ENCODE results near the gene SLC6A19.

SLC6A19 gene

GRCh38 chr5:1180841-1181271, 20.5 kb upstream of the SLC6A19 start:
- DNase-seq (ENCODE audit: low read depth in 3 of 3) = no peak

- DNase-seq (ENCODE audit: low read depth in 3 of 3) = no peak
Observed at GRCh38 chr5:1181451-1182359, 19.7 kb upstream of the SLC6A19 start.

- no peak for DNase-seq (ENCODE audit: low read depth in 3 of 3)
Observed at GRCh38 chr5:1182360-1182632, 19.1 kb upstream of the SLC6A19 start.

GRCh38 chr5:1182633-1183423, 18.6 kb upstream of the SLC6A19 start:
- no peak for DNase-seq (ENCODE audit: low read depth in 3 of 3)

- no peak for DNase-seq (ENCODE audit: low read depth in 3 of 3)
Observed at GRCh38 chr5:1183424-1184162, 17.8 kb upstream of the SLC6A19 start.

- DNase-seq (ENCODE audit: low read depth in 3 of 3) = no peak
Observed at GRCh38 chr5:1184163-1184470, 17.3 kb upstream of the SLC6A19 start.

- DNase-seq (ENCODE audit: low read depth in 3 of 3) = no peak
Observed at GRCh38 chr5:1184481-1184880, 16.9 kb upstream of the SLC6A19 start.

- no peak for DNase-seq (ENCODE audit: low read depth in 3 of 3)
Observed at GRCh38 chr5:1185038-1185627, 16.3 kb upstream of the SLC6A19 start.

- no peak for DNase-seq (ENCODE audit: low read depth in 3 of 3)
Observed at GRCh38 chr5:1185629-1186350, 15.6 kb upstream of the SLC6A19 start.

- no peak for DNase-seq (ENCODE audit: low read depth in 3 of 3)
Observed at GRCh38 chr5:1186351-1187233, 14.8 kb upstream of the SLC6A19 start.

GRCh38 chr5:1187234-1187949, 14.0 kb upstream of the SLC6A19 start:
- DNase-seq (ENCODE audit: low read depth in 3 of 3) = no peak

- no peak for DNase-seq (ENCODE audit: low read depth in 3 of 3)
Observed at GRCh38 chr5:1187950-1188334, 13.5 kb upstream of the SLC6A19 start.

GRCh38 chr5:1188464-1188863, 12.9 kb upstream of the SLC6A19 start:
- DNase-seq (ENCODE audit: low read depth in 3 of 3) = no peak

- no peak for DNase-seq (ENCODE audit: low read depth in 3 of 3)
Observed at GRCh38 chr5:1189269-1189668, 12.1 kb upstream of the SLC6A19 start.

- DNase-seq (ENCODE audit: low read depth in 3 of 3) = no peak
Observed at GRCh38 chr5:1190278-1190677, 11.1 kb upstream of the SLC6A19 start.

GRCh38 chr5:1190837-1191239, 10.6 kb upstream of the SLC6A19 start:
- no peak for DNase-seq (ENCODE audit: low read depth in 3 of 3)

- no peak for DNase-seq (ENCODE audit: low read depth in 3 of 3)
Observed at GRCh38 chr5:1192971-1193590, 8.3 kb upstream of the SLC6A19 start.

GRCh38 chr5:1193591-1193985, 7.8 kb upstream of the SLC6A19 start:
- DNase-seq (ENCODE audit: low read depth in 3 of 3) = no peak

- no peak for DNase-seq (ENCODE audit: low read depth in 3 of 3)
Observed at GRCh38 chr5:1194378-1194777, 7.0 kb upstream of the SLC6A19 start.

All from stimulated activated CD4-positive, alpha-beta T cell treated with anti-CD3 and anti-CD28 coated beads, TNF-alpha, amount 100 ng/mL, for 24 hours (primary cell).